ENCODE measurements around the gene PERM1.
A peak's percentile ranks its signal among the peaks of the same experiment; 100 is the strongest.
"Not testable (repeated sequence)": the region's sequence is repeated elsewhere in the genome, so short reads cannot be mapped to it uniquely, and the experiment has no call there.

Gene PERM1

DNA sequence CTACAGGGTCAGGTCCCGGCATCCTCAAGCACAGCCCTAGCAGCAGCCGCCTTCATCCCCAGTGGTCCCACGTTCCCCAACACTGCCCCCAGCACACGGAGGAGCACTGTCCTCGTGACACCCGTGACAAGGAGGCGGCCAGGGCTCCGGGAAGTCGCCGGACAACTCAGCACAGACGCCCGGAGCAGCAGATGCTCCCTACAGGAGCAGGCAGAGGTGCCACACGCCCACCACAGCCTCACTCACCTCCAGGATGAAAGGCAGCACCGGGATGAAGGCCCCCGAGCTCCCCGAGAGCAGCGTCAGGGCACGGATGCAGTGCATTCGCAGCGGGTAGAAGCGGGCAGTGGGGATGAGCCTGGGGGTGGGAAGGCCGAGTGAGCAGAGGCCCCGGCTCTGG is 31.0 kb downstream of the PERM1 start:
- DNase-seq, result no peak

DNA sequence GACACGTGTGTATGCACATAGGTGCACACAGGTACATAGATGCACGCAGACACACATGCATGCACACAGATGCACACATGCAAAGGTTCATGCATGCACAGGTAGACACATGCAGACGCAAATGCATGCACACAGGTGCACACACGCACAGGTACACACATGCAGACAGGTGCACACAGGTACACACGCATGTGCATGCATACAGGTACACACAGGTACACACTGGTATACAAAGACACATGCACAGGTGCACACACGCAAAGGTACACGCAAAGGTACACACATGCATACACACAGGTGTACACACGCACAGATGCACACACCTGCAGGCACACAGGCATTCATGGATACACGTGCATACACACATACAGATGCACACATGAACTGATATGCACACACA is 31.6 kb downstream of the PERM1 start:
- DNase-seq, result no peak

DNA sequence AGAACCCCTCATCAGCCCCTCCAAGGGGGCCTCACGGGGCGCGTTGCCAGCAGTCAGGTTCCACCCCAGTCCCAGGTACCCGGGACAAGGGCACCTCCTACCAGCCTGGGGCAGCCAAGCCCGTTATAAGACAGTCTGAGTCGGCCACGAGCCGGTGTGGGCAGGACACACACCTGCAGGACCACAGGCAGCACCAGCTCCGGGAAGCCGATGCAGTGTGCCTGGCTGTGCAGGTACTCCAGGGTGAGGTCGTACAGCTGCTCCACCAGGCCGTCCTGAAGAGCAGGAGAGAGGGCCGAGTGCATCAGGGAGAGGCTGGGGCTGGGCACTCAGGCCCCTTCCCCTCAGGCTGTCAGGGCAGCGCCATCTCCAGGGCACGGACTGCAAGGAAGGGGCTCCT is 33.9 kb downstream of the PERM1 start:
- DNase-seq, result no peak

DNA sequence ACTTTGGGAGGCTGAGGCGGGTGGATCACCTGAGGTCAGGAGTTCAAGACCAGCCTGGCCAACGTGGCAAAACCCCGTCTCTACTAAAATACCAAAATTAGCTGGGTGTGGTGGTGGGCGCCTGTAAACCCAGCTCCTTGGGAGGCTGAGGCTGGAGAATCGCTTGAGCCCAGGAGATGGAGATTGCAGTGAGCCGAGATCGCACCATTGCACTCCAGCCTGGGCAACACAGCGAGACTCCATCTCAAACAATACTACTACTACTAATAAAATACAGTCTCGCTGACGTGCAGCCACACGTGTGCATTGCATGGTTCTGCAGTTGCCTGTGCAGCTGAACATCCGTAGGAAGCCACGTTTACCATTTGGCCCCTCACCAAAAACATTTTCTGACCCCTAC is 35.1 kb downstream of the PERM1 start:
- not testable (repeated sequence) for DNase-seq

GRCh38 chr1:945688-946556 is 36.0 kb downstream of the PERM1 start:
- DNase-seq, result no peak

DNA sequence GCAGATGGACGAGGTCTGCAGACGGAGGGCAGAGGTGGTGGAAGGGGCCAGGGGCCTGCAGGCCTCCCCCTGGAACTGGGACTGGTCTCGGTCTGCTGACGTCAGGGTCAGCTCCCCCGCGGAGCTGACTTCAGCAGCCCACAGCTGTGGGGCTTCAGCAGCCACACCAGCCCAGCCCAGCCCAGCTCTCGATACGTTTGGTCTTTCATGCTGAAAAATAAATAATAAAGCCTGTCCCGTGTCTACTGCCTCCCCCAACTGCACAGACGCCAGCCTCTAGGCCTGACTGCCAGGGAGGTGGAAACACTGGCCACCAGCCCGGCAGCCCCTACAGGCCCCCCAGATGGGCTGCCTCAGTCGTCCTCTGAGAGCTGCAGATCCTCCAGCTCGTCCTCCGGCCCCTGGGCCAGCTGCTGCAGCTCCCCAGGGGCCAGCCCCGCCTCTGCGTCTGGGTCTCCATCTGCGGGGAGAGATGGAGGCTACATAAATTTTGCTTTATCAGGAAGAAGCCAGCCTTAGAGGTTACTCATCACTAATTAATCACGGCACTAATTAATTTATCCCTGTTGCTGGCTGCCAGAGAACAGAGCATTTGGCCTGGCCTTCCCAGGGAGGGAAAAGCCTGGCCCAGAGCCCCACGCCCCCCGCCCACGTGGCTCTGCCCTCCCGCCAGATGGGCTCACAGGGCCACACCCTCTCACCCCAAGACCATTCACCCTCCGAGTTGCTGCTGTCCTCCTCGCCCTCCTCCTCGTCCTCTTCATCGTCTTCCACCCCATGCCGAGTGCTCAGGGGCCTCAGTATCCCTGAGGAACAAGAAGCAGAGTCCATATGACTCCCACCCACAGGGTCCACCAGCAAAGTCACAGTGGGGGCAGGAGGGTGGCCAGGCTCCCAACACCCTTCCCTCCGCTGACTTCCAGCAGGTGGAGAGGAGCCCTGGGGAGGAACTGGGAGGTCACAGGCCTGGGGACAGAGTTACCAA is 37.3 kb downstream of the PERM1 start:
- no peak for DNase-seq

- no peak for DNase-seq
Measured at GRCh38 chr1:943545-944340, 38.1 kb downstream of the PERM1 start.

- no peak for DNase-seq
Measured at GRCh38 chr1:942864-943533, 38.9 kb downstream of the PERM1 start.

DNA sequence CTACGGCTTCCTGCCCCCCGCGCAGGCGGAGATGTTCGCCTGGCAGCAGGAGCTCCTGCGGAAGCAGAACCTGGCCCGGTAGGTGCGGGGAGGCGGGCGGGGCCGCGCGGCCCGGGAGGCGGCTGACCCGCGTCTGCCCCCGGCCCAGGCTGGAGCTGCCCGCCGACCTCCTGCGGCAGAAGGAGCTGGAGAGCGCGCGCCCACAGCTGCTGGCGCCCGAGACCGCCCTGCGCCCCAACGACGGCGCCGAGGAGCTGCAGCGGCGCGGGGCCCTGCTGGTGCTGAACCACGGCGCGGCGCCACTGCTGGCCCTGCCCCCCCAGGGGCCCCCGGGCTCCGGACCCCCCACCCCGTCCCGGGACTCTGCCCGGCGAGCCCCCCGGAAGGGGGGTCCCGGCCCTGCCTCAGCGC is 39.5 kb downstream of the PERM1 start:
- DNase-seq, result no peak

DNA sequence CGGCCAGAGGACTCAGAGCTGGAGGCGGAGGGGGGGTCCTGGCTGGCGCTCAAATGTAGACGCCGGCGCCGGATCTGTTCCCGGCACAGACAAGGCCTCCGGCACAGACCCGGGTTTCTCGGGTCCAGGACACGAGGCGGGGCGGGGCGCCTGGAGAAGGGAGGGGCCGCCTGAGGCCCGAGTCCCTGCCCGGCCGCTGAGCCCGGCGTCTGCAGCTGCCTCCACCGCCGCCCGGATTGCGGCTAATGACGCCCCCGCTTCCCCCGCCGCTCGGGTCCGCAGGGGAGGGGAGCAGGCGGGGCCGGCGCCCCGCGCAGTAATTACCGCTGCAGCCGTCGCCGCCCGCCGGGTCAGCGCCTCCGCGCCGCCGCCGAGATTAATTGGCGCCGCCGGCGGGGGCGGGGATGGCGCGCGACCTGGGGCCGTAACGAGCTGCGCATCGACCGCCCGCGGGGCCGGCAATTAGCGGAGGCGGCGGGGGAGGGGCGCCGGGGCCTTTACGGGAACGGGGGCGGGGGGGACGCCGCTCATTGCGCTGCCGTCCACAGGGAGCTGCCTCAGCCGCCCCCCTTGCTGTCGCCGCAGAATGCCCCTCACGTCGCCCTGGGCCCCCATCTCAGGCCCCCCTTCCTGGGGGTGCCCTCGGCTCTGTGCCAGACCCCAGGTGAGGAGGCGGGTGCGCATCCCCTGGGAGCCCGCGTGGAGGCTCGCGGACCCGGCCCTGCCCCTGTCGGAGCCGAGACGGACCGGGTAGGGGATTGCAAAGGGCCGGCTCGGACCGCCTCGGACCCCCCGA is 40.1 kb downstream of the PERM1 start:
- peak in 5 of 56 donors; percentile 4 to 35 (median 14) for DNase-seq

GRCh38 chr1:941015-941587 is 40.8 kb downstream of the PERM1 start:
- no peak for DNase-seq

- DNase-seq, result peak in 33 of 56 donors; percentile 2 to 71 (median 31)
Measured at GRCh38 chr1:940107-941014, 41.5 kb downstream of the PERM1 start.

DNA sequence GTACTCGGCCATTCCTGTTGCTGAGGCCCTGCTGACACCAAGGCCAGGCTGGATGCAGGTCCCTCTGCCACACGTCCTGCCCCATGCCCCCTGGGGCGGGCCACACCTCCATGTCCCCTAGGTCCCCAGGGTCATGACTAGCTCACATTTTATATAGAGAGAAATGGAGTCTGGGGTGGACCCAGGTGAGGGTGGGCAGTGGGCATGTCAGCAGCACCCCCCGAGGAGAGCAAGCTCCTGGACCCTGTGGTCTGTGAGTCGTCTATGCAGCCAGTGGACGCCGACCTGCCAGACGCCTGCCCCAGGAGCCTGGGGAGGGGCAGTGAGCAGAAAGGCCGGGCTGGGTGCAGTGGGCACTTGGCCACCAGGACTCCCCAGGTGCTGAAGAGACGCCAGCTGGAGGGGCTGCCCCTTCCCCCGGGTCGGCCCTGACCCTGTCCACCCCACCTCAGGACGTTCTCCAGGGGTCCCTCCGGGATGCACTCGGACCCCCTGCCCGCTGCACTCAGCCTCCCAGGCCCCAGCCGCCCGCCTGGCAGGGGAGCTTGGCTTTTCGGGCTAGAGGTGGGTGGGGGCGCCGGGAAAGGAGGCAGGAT is 42.3 kb downstream of the PERM1 start:
- no peak for DNase-seq

GRCh38 chr1:938711-939489 is 43.0 kb downstream of the PERM1 start:
- no peak for DNase-seq

GRCh38 chr1:938088-938683 is 43.7 kb downstream of the PERM1 start:
- DNase-seq, result no peak

GRCh38 chr1:937521-937920 is 44.4 kb downstream of the PERM1 start:
- no peak for DNase-seq
